ENCODE measurements around the gene AMPD3.

Gene AMPD3

GRCh38 chr11:10484461-10485180 lies 29.6 kb downstream of the AMPD3 start:
- DNase-seq (ENCODE audit: extremely low read depth, low read depth): no peak
- TF ChIP-seq CTCF (IDR thresholded peaks at IDR 0.05; ENCODE audit: low read depth, low read length): no peak

GRCh38 chr11:10485646-10486045 lies 30.6 kb downstream of the AMPD3 start:
- no peak for DNase-seq (ENCODE audit: extremely low read depth, low read depth)
- TF ChIP-seq CTCF (IDR thresholded peaks at IDR 0.05; ENCODE audit: low read depth, low read length): no peak

- TF ChIP-seq CTCF (IDR thresholded peaks at IDR 0.05; ENCODE audit: low read depth, low read length): no peak
- no peak for DNase-seq (ENCODE audit: extremely low read depth, low read depth)
Observed at GRCh38 chr11:10486161-10486840, 31.2 kb downstream of the AMPD3 start.

GRCh38 chr11:10487002-10487647 lies 32.1 kb downstream of the AMPD3 start:
- no peak for TF ChIP-seq CTCF (IDR thresholded peaks at IDR 0.05; ENCODE audit: low read depth, low read length)
- DNase-seq (ENCODE audit: extremely low read depth, low read depth): no peak

GRCh38 chr11:10488121-10488933 lies 33.3 kb downstream of the AMPD3 start:
- no peak for TF ChIP-seq CTCF (IDR thresholded peaks at IDR 0.05; ENCODE audit: low read depth, low read length)
- no peak for DNase-seq (ENCODE audit: extremely low read depth, low read depth)

GRCh38 chr11:10488934-10489691 lies 34.0 kb downstream of the AMPD3 start:
- no peak for DNase-seq (ENCODE audit: extremely low read depth, low read depth)
- TF ChIP-seq CTCF (IDR thresholded peaks at IDR 0.05; ENCODE audit: low read depth, low read length): no peak
